GM21526 (cell line): ENCODE results near the gene CLCNKA.
A peak's percentile ranks its signal among the peaks of the same experiment; 100 is the strongest.
"Not testable (repeated sequence)": the region's sequence is repeated elsewhere in the genome, so short reads cannot be mapped to it uniquely, and the experiment has no call there.

Experiments
- ATAC-seq: cut with Tn5 transposase; IDR thresholded peaks from one replicate; pipeline ENCODE4 v1.9.1; 2021; ENCODE audit warnings: moderate library complexity; ENCODE audit not compliant: unreplicated experiment, low FRiP score

Gene CLCNKA

DNA sequence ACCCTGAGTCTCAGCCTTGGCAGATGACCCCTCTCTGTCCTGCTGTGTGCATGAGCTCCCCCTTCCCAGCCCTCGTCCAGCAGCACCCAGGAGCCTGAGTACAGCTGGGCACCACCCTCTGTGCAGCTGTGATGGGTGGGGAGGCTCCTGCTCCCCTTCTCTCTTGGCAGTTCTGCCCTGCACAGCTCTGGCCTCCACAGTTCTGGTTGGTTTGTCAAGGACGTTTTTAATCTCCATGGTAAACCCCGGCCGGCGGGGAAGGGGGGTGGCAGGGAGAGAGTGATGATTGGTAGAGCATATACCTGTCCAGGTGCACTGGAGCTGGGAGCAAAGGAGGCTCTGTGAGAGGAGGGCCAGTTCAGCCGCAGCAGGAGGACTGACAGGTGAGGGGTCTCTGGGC is at the start of gene CLCNKA:
TSS of gene CLCNKA (plus strand) at position 356 of the 400 bp plus-strand sequence. CDS start 584 bp downstream, outside the sequence.
- ATAC-seq = no peak

- ATAC-seq = no peak
Observed at GRCh38 chr1:15972409-15972808, 49.4 kb upstream of the CLCNKA start.

- ATAC-seq = no peak
Observed at GRCh38 chr1:15973772-15974171, 48.1 kb upstream of the CLCNKA start.

GRCh38 chr1:15974855-15975254 is 47.0 kb upstream of the CLCNKA start:
- ATAC-seq = peak; percentile 33

DNA sequence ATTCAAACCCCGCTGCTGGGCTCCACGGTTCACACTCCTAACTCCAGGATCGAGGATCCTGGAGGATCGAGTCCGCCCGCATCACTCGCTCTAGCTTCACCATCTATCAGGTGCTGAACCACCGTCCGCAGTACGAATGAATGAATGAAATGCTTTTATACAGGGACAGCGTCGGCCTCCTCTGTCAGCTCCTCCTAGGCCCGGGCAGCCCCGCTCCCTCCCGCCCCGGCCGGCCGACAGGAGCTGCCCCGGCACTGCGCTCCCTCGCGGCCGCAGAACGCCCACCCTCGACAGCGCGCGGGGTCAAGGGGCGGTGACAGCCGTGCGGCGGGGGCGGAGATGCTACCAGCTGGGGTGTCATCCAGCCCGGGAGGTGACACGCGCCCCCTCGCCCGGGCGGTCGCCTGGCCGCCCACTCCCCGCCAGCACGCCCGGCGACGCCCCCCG is 46.5 kb upstream of the CLCNKA start:
- ATAC-seq = peak; percentile 48

- peak; percentile 73 for ATAC-seq
Observed at GRCh38 chr1:15975805-15976680, 45.8 kb upstream of the CLCNKA start, which contains the start of gene ZBTB17. Gene ZBTB17, minus strand, starts transcription at chr1:15976101. Its CDS starts 27,606 bp downstream, at chr1:15948495.

GRCh38 chr1:15977947-15978346 is 43.9 kb upstream of the CLCNKA start:
- not testable (repeated sequence) for ATAC-seq

GRCh38 chr1:15981679-15982078 is 40.2 kb upstream of the CLCNKA start:
- ATAC-seq = no peak

- ATAC-seq = no peak
Observed at GRCh38 chr1:15983275-15983674, 38.6 kb upstream of the CLCNKA start.

GRCh38 chr1:15985611-15986297 is 36.1 kb upstream of the CLCNKA start:
- ATAC-seq = no peak

GRCh38 chr1:15988856-15989736 is 32.7 kb upstream of the CLCNKA start:
- no peak for ATAC-seq

DNA sequence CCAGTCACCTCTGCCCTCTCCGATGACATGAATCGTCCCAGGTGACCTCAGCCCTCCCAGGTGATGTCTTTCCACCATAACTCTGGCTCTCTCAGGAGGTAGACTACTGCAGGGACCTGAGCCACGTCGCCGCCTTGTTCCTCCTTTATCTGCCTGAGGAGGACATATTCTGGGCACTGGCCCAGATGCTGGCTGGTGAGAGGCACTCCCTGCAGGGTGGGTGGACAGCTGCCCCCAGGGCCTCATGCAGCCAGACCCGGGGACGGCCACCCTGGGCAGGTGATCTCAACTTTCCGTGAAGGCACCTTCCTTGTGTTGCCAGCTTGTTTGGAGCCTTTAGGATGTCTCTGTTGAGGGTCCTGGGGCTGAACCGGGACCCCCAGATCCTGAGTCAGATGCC is 32.1 kb upstream of the CLCNKA start:
- no peak for ATAC-seq

- ATAC-seq = no peak
Observed at GRCh38 chr1:15991427-15992186, 30.2 kb upstream of the CLCNKA start.

DNA sequence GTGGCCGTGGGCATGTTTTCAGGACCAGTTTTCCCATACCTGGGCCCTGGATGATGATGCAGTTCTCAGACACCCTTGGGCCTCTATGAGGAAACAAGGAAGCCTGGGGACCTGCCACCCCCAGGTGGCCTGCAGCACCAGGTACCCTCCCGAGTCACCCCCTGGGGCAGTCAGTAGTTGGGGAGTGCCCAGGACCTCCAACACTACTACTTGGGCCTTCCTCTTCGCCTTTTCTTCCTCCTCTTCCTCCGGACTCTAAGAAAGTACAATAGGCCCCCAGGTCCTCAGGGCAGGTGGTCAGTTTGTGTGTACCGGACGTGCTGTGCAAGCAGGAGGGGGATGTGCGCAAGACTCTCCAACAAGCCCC is 29.7 kb upstream of the CLCNKA start:
- no peak for ATAC-seq

- ATAC-seq = no peak
Observed at GRCh38 chr1:15992582-15993500, 29.0 kb upstream of the CLCNKA start.

DNA sequence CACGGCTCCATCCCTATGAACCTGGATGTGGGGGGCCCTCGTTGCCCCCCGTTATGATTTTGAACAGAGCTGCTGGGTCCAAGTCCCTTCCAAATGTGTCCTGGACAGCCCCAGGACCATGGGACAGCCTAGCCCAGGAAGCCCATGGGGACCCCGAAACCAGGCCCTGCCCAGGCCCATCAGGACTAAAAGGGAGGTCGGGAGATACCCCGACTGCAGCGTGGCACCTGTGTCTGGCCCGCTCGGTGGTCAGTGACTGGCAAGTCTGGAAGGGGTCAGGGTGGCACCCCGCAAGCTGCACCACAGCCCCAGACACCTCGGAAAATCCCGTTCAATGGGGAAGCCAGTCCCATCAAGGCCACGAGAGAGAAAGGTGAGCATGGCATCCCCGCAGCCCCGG is 28.2 kb upstream of the CLCNKA start:
- no peak for ATAC-seq

DNA sequence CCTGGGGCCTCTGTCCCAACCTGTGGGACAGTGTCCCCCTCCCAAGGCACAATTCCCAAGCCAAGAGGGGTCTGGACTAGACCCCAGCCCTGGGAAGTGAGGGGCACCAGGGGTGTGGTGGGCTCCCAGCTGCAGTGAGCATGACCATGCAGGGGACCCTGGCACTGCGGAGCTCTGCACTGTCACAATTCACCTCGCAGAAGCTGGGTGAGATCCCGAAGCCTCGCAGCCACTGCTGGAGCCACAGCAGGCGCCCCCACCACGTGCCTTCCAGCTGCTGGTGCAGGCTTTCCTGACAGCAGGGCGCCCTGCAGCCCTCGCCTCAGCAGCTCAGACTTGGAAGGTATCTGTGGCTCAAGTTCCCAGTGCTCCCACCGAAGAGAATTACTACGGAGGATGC is 27.8 kb upstream of the CLCNKA start:
- no peak for ATAC-seq

- no peak for ATAC-seq
Observed at GRCh38 chr1:15994590-15995351, 27.1 kb upstream of the CLCNKA start.
